NOMO-1 treated with dmso at 0.1 percent for 144 hours (cell line): Measurements from ENCODE around the gene BCDIN3D.

Experiments used
- DNase-seq: peaks from one replicate; lab custom pipeline; 2025; ENCODE audit not compliant: unreplicated experiment; lab: John Stamatoyannopoulos, UW

Gene BCDIN3D

GRCh38 chr12:49800421-49801140, 42.3 kb downstream of the BCDIN3D start:
- no peak for DNase-seq

GRCh38 chr12:49798934-49799333, 44.0 kb downstream of the BCDIN3D start:
- no peak for DNase-seq

- no peak for DNase-seq
Measured at GRCh38 chr12:49798248-49798647, 44.7 kb downstream of the BCDIN3D start.

GRCh38 chr12:49797449-49797776, 45.5 kb downstream of the BCDIN3D start:
- DNase-seq = no peak

- DNase-seq = no peak
Measured at GRCh38 chr12:49796606-49797448, 46.1 kb downstream of the BCDIN3D start.

- DNase-seq = no peak
Measured at GRCh38 chr12:49796155-49796554, 46.8 kb downstream of the BCDIN3D start.

- DNase-seq = no peak
Measured at GRCh38 chr12:49795654-49796105, 47.2 kb downstream of the BCDIN3D start.

GRCh38 chr12:49794811-49795653, 47.9 kb downstream of the BCDIN3D start:
- DNase-seq = no peak

- no peak for DNase-seq
Measured at GRCh38 chr12:49794021-49794420, 48.9 kb downstream of the BCDIN3D start.

GRCh38 chr12:49793620-49794019, 49.3 kb downstream of the BCDIN3D start:
- no peak for DNase-seq

GRCh38 chr12:49792976-49793580, 49.8 kb downstream of the BCDIN3D start:
- no peak for DNase-seq

- DNase-seq = no peak
Measured at GRCh38 chr12:49792181-49792970, 50.5 kb downstream of the BCDIN3D start.

- no peak for DNase-seq
Measured at GRCh38 chr12:49791700-49792099, 51.2 kb downstream of the BCDIN3D start.

- DNase-seq = no peak
Measured at GRCh38 chr12:49790741-49791555, 52.0 kb downstream of the BCDIN3D start.

GRCh38 chr12:49789992-49790391, 52.9 kb downstream of the BCDIN3D start:
- DNase-seq = no peak

GRCh38 chr12:49787672-49788071, 55.2 kb downstream of the BCDIN3D start:
- no peak for DNase-seq
